GM23338 (cell line): Measurements from ENCODE around the gene RAD18. TPM values are rescaled to one million over a fixed set of nuclear protein-coding genes. Genes with fewer than 3 reads are reported as not detected.

ENCODE experiments used
- ATAC-seq: fragments of 200-7000 bp; cut with Tn5 transposase; 3 replicates; pipeline ENCODE4 v1.9.1; 2020
- DNase-seq: peaks from one replicate; pipeline ENCODE4 v3.0.0-alpha.2; 2015; ENCODE audit warnings: low spot score
- H2AFZ ChIP-seq: fragments of 200-600 bp; sonication (generic); 2 replicates; pipeline ENCODE4 v1.8.0; 2016; ENCODE audit warnings: antibody characterized with exemption, mild to moderate bottlenecking, moderate library complexity
- H3F3A ChIP-seq: fragments of 200-600 bp; sonication (generic); replicated peaks from 2 replicates; pipeline ENCODE4 v1.8.0; 2017; ENCODE audit warnings: antibody characterized with exemption, mixed run types, low read depth
- H3K27ac ChIP-seq: fragments of 200-600 bp; sonication (generic); 2 replicates; pipeline ENCODE4 v1.6.1; 2016; ENCODE audit warnings: low read depth
- H3K27me3 ChIP-seq: fragments of 200-600 bp; sonication (generic); 2 replicates; pipeline ENCODE4 v1.8.0; 2016; ENCODE audit warnings: mild to moderate bottlenecking, mixed run types, moderate library complexity; ENCODE audit not compliant: insufficient read depth
- H3K36me3 ChIP-seq: fragments of 200-600 bp; sonication (generic); 2 replicates; pipeline ENCODE4 v1.8.0; 2016; ENCODE audit warnings: mild to moderate bottlenecking; ENCODE audit not compliant: insufficient read depth
- H3K4me1 ChIP-seq: fragments of 200-600 bp; sonication (generic); 2 replicates; pipeline ENCODE4 v1.8.0; 2016; ENCODE audit warnings: mild to moderate bottlenecking, moderate library complexity; ENCODE audit not compliant: insufficient read depth
- H3K4me2 ChIP-seq: fragments of 200-600 bp; sonication (generic); 2 replicates; pipeline ENCODE4 v1.7.1; 2017; ENCODE audit warnings: mixed run types
- H3K4me3 ChIP-seq: fragments of 200-600 bp; sonication (generic); 2 replicates; pipeline ENCODE4 v1.6.1; 2016; ENCODE audit warnings: mixed run types
- H3K79me2 ChIP-seq: fragments of 200-600 bp; sonication (generic); replicated peaks from 2 replicates; pipeline ENCODE4 v1.8.0; 2017; ENCODE audit warnings: mild to moderate bottlenecking; ENCODE audit not compliant: insufficient read depth
- H3K9me2 ChIP-seq: fragments of 200-600 bp; sonication (generic); 2 replicates; pipeline ENCODE4 v1.8.0; 2017; ENCODE audit not compliant: insufficient read depth
- H4K20me1 ChIP-seq: fragments of 200-600 bp; sonication (generic); replicated peaks from 2 replicates; pipeline ENCODE4 v1.8.0; 2017; ENCODE audit warnings: mild to moderate bottlenecking; ENCODE audit not compliant: insufficient read depth
- H3K27ac Mint-ChIP-seq: 2 replicates; pipeline ENCODE4 v1.8.0; 2020; ENCODE audit warnings: inconsistent platforms, mild to moderate bottlenecking, moderate library complexity, mixed read lengths
- H3K27me3 Mint-ChIP-seq: 3 replicates; pipeline ENCODE4 v1.8.0; 2022; ENCODE audit warnings: low read depth, mild to moderate bottlenecking, moderate library complexity, mixed read lengths, inconsistent platforms; ENCODE audit not compliant: insufficient read depth, poor library complexity
- H3K36me3 Mint-ChIP-seq: 3 replicates; pipeline ENCODE4 v1.8.0; 2021; ENCODE audit warnings: low read depth, mild to moderate bottlenecking, inconsistent platforms, moderate library complexity, mixed read lengths
- H3K4me1 Mint-ChIP-seq: 3 replicates; pipeline ENCODE4 v1.8.0; 2020; ENCODE audit warnings: mild to moderate bottlenecking, inconsistent platforms, mixed read lengths
- H3K4me3 Mint-ChIP-seq: 3 replicates; pipeline ENCODE4 v1.8.0; 2021; ENCODE audit warnings: moderate library complexity, mild to moderate bottlenecking, inconsistent platforms, mixed read lengths
- H3K9me3 Mint-ChIP-seq: 3 replicates; pipeline ENCODE4 v1.8.0; 2020; ENCODE audit warnings: moderate library complexity, mild to moderate bottlenecking, inconsistent platforms, mixed read lengths
- CREB1 ChIP-seq: fragments of 250-450 bp; sonication (Bioruptor Pico); IDR thresholded peaks from 2 replicates; pipeline ENCODE4 v1.5.0; 2020; ENCODE audit warnings: low read depth, mild to moderate bottlenecking, moderate library complexity
- JUNB ChIP-seq: IDR thresholded peaks from one replicate; pipeline ENCODE4 v1.6.1; 2016; ENCODE audit warnings: antibody characterized with exemption; ENCODE audit not compliant: unreplicated experiment
- NANOG ChIP-seq: IDR thresholded peaks from 2 replicates; pipeline ENCODE4 v1.6.1; 2016; ENCODE audit warnings: antibody characterized with exemption, borderline replicate concordance
- STAT1 ChIP-seq: IDR thresholded peaks from one replicate; pipeline ENCODE4 v1.6.1; 2016; ENCODE audit warnings: antibody characterized with exemption; ENCODE audit not compliant: unreplicated experiment
- ZNF114 ChIP-seq: fragments of 250-450 bp; sonication (Bioruptor Pico); IDR thresholded peaks from 2 replicates; pipeline ENCODE4 v1.5.0; 2020; ENCODE audit warnings: mild to moderate bottlenecking, moderate library complexity
- ZNF331 ChIP-seq: fragments of 250-450 bp; sonication (Bioruptor Pico); IDR thresholded peaks from 2 replicates; pipeline ENCODE4 v1.5.0; 2020; ENCODE audit warnings: low read depth, mild to moderate bottlenecking, moderate library complexity
- polyA plus RNA-seq: library from polyadenylated mRNA; unstranded; fragments of >200 nt; fragmentation: Nextera tagmentation; extraction: Ambion mirVana; gene quantifications from 2 replicates; pipeline ENCODE4 v1.2.1, GENCODE V29; 2016
- total RNA-seq: library from RNA; depleted of rRNA; stranded (reverse); fragments of >200 nt; shearing (Covaris generic); gene quantifications from 2 replicates; pipeline ENCODE4 v1.2.3, GENCODE V29; 2014

Gene RAD18
- total and polyA plus RNA-seq, 2 experiments from 2014 or later, result 25.4 to 40.1 TPM

GRCh38 chr3:8838765-8839423, 124.4 kb downstream of the RAD18 start:
- H3K27me3 ChIP-seq, result no peaks in the 10 kb centered on the region
- H3K36me3 ChIP-seq, result no peaks in the 10 kb centered on the region; the same call in 1 of the 2 replicates
- no peaks in the 10 kb centered on the region for H3K36me3 Mint-ChIP-seq
- no peak overlapping the region for H3K4me3 ChIP-seq
- ATAC-seq (no peak), DNase-seq (no peak)
- H3K27ac Mint-ChIP-seq, result no peak overlapping the region
- H2AFZ ChIP-seq, result no peak overlapping the region
- TF ChIP-seq JUNB (no peak), STAT1 (no peak)
- H3K4me1 Mint-ChIP-seq, result no peaks in the 10 kb centered on the region
- H3K79me2 ChIP-seq, result no peaks in the 10 kb centered on the region
- H3K9me3 Mint-ChIP-seq, result no peaks in the 10 kb centered on the region
- no peaks in the 10 kb centered on the region for H3K9me2 ChIP-seq
- H4K20me1 ChIP-seq, result no peaks in the 10 kb centered on the region
- H3K27me3 Mint-ChIP-seq, result peaks cover 2% of the 10 kb centered on the region
- H3F3A ChIP-seq, result no peaks in the 10 kb centered on the region
- no peak overlapping the region for H3K4me3 Mint-ChIP-seq
- H3K4me2 ChIP-seq, result no peak overlapping the region
- no peak overlapping the region for H3K27ac ChIP-seq
- H3K4me1 ChIP-seq, result no peaks in the 10 kb centered on the region

- no peaks in the 10 kb centered on the region for H3K79me2 ChIP-seq
Measured at GRCh38 chr3:8838234-8838633, 125.0 kb downstream of the RAD18 start.

GRCh38 chr3:8837162-8837561, 126.1 kb downstream of the RAD18 start:
- Histone ChIP-seq H3K36me3 (no peaks in the 10 kb centered on the region; the same call in 1 of the 2 replicates), H3K4me2 (no peak overlapping the region), H3K4me1 (no peaks in the 10 kb centered on the region), H3K9me2 (no peaks in the 10 kb centered on the region), H4K20me1 (no peaks in the 10 kb centered on the region), H3K27ac (no peak overlapping the region), H3K27me3 (no peaks in the 10 kb centered on the region), H2AFZ (no peak overlapping the region), H3K79me2 (no peaks in the 10 kb centered on the region), H3K4me3 (no peak overlapping the region), H3F3A (no peaks in the 10 kb centered on the region)
- DNase-seq (no peak), ATAC-seq (no peak)
- H3K27ac Mint-ChIP-seq, result no peak overlapping the region
- no peak overlapping the region for H3K4me3 Mint-ChIP-seq
- H3K27me3 Mint-ChIP-seq, result peaks cover 2% of the 10 kb centered on the region
- H3K36me3 Mint-ChIP-seq, result no peaks in the 10 kb centered on the region
- TF ChIP-seq STAT1, result no peak
- no peaks in the 10 kb centered on the region for H3K9me3 Mint-ChIP-seq
- no peaks in the 10 kb centered on the region for H3K4me1 Mint-ChIP-seq

More at GRCh38 chr3:8838234-8838633, 125.0 kb downstream of the RAD18 start:
- ATAC-seq, result no peak
- no peaks in the 10 kb centered on the region for H3K4me1 ChIP-seq
- no peaks in the 10 kb centered on the region for H3K4me1 Mint-ChIP-seq
- no peaks in the 10 kb centered on the region; the same call in 1 of the 2 replicates for H3K36me3 ChIP-seq
- no peaks in the 10 kb centered on the region for H3F3A ChIP-seq
- H3K27me3 Mint-ChIP-seq, result peaks cover 2% of the 10 kb centered on the region
- H3K4me2 ChIP-seq, result no peak overlapping the region
- H3K27ac ChIP-seq, result no peak overlapping the region
- H3K9me3 Mint-ChIP-seq, result no peaks in the 10 kb centered on the region
- H3K4me3 ChIP-seq, result no peak overlapping the region
- H3K36me3 Mint-ChIP-seq, result no peaks in the 10 kb centered on the region
- no peak overlapping the region for H3K27ac Mint-ChIP-seq
- no peak for DNase-seq
- no peak overlapping the region for H3K4me3 Mint-ChIP-seq
- no peaks in the 10 kb centered on the region for H4K20me1 ChIP-seq
- no peaks in the 10 kb centered on the region for H3K27me3 ChIP-seq
- TF ChIP-seq ZNF114 (CRISPR knock-in tag) (no peak), NANOG (no peak), JUNB (no peak), CREB1 (CRISPR knock-in tag) (no peak), ZNF331 (CRISPR knock-in tag) (no peak)
- no peaks in the 10 kb centered on the region for H3K9me2 ChIP-seq
- no peak overlapping the region for H2AFZ ChIP-seq
